MM.1S (cell line): ENCODE results near the gene HPX.

Experiments
- EZH2phosphoT487 ChIP-seq: fragments of 300-600 bp; sonication (generic); IDR thresholded peaks from 2 replicates; pipeline ENCODE4 v1.6.1; 2018; ENCODE audit warnings: antibody characterized with exemption, low read length
- TF ChIP-seq, protein P1 (sequence below): fragments of 300-600 bp; sonication (generic); IDR thresholded peaks from 2 replicates; pipeline ENCODE4 v1.5.1; 2016; ENCODE audit warnings: antibody characterized with exemption, low read length, mixed read lengths

DNA sequence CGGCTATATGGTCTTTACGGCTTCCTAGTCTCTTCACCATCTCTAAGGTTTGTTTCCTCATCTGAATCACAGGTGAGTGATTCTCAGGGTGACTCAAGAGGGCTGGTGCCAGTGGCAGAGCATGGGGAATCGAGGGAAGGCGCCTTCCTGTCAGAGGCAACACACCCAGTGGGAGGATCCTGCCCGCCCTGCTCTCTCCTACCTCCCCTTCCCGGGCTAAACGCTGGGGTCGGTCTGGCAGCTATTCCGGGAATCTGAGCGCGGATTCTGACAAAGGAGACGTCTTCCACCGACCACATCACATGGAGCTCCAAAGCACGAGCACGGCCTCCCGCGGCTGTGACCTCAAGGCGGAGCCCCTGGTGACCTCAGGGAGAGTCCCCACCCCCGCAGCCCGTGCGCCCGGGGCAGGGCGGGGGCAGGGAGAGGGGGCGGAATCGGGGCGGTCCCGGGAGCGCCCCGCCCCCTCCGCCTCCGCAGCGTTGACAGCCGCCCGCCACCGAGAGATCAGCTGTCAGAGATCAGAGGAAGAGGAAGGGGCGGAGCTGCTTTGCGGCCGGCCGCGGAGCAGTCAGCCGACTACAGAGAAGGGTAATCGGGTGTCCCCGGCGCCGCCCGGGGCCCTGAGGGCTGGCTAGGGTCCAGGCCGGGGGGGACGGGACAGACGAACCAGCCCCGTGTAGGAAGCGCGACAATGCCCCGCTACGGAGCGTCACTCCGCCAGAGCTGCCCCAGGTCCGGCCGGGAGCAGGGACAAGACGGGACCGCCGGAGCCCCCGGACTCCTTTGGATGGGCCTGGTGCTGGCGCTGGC, 50.7 kb downstream of the HPX start, which contains the start of gene SMPD1:
- TF ChIP-seq, protein P1, sequence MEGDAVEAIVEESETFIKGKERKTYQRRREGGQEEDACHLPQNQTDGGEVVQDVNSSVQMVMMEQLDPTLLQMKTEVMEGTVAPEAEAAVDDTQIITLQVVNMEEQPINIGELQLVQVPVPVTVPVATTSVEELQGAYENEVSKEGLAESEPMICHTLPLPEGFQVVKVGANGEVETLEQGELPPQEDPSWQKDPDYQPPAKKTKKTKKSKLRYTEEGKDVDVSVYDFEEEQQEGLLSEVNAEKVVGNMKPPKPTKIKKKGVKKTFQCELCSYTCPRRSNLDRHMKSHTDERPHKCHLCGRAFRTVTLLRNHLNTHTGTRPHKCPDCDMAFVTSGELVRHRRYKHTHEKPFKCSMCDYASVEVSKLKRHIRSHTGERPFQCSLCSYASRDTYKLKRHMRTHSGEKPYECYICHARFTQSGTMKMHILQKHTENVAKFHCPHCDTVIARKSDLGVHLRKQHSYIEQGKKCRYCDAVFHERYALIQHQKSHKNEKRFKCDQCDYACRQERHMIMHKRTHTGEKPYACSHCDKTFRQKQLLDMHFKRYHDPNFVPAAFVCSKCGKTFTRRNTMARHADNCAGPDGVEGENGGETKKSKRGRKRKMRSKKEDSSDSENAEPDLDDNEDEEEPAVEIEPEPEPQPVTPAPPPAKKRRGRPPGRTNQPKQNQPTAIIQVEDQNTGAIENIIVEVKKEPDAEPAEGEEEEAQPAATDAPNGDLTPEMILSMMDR = no peak
- TF ChIP-seq EZH2phosphoT487 = no peak
